CD4-positive, alpha-beta T cell treated with Interleukin-17A for 1 hour (primary cell): ENCODE results near the gene VSIG10L.
A peak's percentile ranks its signal among the peaks of the same experiment; 100 is the strongest.

Experiments
- DNase-seq: peaks from one replicate; pipeline ENCODE4 v3.0.0-alpha.2; 2020

The VSIG10L gene

GRCh38 chr19:51337861-51338562 lies 3.9 kb downstream of the VSIG10L start:
- DNase-seq = no peak

GRCh38 chr19:51337141-51337860 lies 4.6 kb downstream of the VSIG10L start:
- DNase-seq = no peak

- DNase-seq = no peak
Measured at GRCh38 chr19:51333836-51334460, 8.0 kb downstream of the VSIG10L start.

- DNase-seq = no peak
Measured at GRCh38 chr19:51331716-51332115, 10.2 kb downstream of the VSIG10L start.

- DNase-seq = no peak
Measured at GRCh38 chr19:51331193-51331592, 10.7 kb downstream of the VSIG10L start.

DNA sequence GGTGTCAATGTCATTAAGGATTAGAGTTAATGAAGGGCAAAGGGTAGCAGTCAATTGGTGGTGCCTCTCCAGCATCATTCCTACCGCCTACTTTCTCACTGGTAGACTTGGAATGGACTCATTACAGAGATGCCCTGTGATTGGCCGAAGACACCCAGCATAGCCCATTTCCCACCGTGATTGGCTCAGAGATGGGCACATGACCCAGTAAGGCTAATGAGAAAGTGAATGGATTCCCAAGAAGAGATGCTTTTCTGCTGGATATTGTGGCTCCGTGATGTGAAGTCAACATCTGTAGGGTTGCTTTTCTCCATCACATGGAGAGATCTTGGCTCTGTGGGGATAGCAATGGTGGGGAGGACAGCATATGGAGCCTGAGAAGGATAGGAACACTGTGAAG lies 11.6 kb downstream of the VSIG10L start:
- DNase-seq = no peak

GRCh38 chr19:51329411-51329810 lies 12.5 kb downstream of the VSIG10L start:
- DNase-seq = no peak

DNA sequence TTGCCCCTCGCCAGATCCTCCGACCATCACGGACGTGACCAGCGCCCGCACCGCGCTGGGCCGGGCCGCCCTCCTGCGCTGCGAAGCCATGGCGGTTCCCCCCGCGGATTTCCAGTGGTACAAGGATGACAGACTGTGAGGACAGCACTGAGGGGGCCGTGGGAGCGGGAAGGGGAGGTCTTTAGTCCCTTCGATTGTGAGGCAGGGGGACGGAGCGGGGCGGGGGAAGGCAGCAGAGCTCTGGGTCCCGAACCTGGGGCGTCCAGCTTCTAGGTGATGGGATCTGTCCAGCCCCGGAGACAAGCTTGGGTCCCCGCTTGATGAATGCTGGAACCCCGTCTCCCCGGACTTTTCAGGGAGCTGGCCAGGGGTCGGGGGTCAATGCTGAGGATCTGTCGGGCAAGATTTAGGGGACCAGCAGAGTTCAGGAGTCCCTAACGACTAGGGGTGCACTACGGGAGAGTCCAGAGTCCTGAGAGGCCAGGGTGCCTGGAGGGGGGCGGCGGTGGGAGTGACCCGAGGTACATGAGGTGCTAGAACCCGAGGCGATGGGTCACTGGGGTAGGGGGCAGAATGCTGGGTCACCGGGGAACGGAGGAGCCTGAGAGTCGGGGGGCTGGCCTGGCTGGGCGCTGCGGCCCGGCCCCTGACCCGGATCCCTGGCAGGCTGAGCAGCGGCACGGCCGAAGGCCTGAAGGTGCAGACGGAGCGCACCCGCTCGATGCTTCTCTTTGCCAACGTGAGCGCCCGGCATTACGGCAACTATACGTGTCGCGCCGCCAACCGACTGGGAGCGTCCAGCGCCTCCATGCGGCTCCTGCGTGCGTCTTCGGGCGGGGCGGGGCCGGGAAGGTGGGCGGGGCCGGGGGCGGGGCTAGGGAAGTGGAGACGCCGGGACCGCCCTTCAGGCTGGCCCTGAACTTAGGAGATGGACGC lies 14.6 kb downstream of the VSIG10L start:
- peak; percentile 43 for DNase-seq

- DNase-seq = no peak
Measured at GRCh38 chr19:51326216-51327065, 15.5 kb downstream of the VSIG10L start.

DNA sequence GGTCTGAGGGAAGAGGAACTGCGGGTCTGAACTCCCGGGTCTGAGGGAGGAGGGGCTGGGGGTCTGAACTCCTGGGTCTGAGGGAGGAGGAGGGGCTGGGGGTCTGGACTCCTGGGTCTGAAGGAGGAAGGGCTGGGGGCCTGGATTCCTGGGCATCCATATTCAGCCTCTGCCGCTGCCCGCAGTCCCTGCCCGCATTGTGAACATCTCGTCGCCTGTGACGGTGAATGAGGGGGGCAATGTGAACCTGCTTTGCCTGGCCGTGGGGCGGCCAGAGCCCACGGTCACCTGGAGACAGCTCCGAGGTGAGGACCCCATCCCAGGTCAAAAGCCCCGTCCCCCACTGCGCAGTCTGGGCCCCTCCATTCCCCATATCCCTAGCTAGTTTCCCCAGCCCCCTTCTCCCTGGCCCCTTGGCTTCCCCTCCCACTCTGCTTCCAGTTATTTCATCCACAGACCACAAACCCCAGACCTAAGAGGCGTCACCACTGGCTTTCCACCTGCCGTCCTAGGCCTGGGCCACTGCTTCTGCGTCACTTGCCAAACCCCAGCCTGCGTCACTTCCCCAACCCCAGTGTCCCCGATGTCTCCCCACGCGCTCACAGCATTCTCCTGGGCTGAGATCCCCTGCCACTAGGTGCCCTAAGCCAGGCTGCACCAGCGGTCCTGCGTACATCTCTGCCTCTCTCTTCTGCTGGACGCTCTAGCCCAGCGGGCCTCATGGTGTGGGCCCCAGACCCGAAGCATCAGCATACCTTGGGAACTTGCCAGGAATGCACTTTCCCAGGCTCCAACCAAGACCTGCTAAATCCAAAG lies 16.6 kb downstream of the VSIG10L start:
- no peak for DNase-seq

DNA sequence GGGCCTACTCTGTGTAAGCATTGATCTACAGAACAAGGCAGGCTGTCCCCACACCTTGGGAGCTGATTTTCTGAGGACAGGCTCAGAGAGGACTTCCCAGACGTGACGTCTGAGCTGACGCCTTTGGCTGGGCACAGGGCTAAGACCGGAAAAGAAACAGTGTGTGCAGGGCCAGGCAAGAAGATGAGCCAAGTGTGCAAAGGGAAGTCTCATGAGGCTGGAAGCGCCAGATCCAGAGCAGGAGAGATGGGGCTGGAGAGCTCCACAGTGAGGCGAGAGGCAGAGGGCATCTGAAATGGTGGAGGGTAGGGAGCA lies 17.8 kb downstream of the VSIG10L start:
- DNase-seq = no peak

DNA sequence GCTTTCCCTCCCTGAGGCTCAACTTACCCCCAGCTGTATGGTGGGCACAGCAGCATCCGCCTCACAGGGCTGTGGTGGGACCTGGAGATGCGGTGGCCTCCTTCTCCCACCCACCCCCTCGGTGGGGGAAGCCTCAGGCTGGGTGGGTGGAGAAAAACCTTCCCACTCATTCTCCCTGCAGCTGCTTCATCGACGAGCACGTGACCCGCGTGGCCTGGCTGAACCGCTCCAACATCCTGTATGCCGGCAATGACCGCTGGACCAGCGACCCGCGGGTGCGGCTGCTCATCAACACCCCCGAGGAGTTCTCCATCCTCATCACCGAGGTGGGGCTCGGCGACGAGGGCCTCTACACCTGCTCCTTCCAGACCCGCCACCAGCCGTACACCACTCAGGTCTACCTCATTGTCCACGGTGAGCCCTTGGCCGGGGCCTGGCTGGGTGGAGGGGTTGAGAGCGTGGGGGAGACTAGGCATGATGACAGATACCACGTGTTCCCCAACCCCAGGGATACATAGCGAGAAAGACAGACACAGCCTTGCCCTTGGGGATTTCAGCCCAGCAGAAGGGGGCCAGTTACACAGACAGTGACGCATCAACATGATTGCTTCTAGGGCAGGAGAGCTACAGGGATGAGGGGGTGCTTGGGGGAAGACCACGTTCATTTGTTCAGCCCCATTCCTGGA lies 18.3 kb downstream of the VSIG10L start:
- DNase-seq = no peak

DNA sequence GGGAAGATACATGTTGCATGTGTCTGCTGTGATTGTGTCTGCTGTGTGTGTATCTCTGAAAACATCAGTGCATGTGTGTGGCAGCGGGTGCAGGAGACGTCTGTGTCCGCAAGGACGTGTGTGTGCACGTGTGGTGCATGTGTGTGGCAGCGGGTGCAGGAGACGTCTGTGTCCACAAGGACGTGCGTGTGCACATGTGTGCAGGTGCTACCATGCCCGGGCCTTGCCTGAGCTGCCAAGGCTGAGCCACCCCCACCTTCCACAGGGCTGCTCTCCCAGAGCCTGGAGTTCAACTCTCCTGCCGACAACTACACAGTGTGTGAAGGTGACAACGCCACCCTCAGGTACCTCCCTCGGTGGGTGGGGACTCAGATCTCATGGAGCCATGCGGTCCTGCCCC lies 20.1 kb downstream of the VSIG10L start:
- DNase-seq = no peak

DNA sequence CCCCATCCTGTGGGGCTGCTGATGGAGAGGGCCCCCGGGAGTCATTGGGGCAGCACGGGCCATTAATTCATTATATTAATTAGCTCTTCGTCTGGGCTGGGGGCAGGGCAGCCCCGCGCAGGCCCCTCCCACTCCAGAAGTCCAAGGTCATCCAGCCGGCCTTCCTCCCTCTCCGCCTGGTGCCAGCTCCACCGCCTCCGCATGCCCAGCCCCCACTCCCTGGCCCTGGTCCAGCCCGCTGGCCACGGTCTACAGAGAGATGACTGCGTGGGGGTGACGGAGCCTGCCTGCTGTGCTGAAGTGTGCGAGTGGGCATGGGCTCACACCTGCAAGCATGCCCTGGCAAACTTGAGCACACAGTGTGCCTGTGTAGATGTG lies 21.7 kb downstream of the VSIG10L start:
- no peak for DNase-seq

DNA sequence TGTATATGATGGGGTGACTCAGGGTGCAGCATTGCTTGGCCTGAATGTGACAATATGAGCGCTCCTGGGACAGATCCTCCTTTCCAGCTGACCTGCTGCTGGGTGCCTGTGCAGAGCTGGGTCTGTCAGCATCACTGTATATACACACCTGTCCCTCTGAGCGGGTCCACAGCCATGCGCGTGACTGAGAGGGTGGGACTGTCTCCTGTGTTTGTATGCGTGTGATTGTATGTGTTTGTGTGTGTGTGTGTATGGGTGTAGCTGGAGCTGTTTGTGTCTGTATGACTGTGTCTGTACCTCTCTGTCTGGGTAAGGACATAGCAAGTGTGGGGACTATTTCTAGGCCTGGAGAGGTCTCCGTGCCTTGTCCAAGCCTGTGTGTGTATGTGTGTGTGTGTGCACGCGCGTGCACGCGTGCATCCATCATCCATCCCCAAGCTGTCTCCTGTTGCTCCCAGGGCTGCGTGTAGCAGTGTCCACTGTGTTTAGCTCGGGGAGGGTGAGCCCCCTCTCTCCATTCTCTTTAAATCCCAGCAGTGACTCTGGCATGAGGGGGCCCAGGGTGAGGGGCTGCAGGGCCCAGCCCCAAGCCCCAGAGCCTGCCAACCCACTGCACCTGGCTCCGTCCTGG lies 22.2 kb downstream of the VSIG10L start:
- no peak for DNase-seq

DNA sequence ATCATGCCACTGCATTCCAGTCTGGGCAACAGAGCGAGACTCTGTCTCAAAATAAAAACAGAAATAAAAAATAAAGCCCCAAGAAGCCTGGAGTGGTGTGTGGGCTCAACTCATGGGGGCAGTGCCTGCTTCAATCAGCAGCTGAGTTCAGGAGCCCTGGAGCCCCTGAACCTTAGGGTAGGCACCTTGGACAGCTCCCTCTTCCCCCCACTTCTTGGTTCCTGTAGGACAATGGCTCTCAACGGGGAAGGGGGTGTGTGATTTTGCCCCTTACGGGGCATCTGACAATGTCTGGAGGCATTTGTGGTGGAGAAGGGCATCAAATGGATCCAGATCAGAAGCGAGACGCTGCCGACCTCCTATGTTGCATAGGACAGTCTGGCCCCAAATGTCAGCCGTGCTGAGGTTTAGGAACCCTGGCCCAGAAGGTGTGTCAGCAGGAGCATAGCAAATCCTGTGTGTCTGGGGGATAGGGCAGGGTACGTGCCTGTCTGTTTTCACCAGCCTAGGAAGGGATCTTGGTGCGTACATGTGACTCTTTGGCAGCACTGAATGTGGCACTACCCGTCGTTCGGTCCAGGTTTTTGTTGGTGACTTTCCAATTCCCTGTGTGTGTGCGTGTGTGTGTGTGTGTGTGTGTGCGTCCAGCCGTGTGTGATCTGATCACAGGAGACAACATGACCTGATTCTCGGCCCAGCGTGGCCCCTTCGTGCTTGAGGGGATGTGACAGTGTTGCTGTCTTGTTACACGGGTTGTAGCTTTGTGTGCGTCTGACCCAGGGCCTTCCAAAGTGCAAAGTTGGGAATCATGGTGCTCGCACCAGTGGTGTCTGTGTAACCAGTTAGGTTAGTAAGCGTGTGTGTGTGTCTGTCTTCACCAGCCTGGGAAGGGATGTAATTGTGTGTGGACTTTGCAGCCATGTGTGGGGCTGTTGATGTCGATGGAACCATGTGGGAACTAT lies 23.0 kb downstream of the VSIG10L start:
- no peak for DNase-seq

DNA sequence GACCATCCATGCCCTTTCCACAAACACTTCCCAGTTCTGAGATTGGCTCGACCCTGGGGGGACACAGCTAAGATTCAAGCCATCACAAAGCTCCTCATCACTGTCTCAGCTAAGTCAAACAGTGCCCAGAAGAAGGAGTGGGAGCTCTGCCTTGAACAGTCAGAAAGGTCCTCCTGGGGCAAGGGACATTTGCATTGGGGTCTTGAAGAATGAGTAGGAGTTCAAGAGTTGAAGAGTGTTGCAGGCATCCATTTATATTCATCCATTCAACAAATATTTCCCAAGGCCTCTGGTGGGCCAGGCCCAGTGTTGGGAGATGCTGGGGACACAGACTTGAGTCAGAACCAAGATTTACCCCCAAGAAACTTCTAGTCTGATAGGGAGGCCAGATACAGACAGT lies 24.0 kb downstream of the VSIG10L start:
- no peak for DNase-seq

- no peak for DNase-seq
Measured at GRCh38 chr19:51317376-51317775, 24.6 kb downstream of the VSIG10L start.

- no peak for DNase-seq
Measured at GRCh38 chr19:51316688-51317087, 25.3 kb downstream of the VSIG10L start.
